AML-193 (cell line): Measurements from ENCODE around the gene TSHZ1.
A peak's percentile ranks its signal among the peaks of the same experiment; 100 is the strongest.

Experiments used
- DNase-seq, 2 experiments: peaks; one replicate each; lab custom pipeline; 2025; lab: John Stamatoyannopoulos, UW

TSHZ1 gene

GRCh38 chr18:75246721-75247610 is 36.4 kb downstream of the TSHZ1 start:
- peak; percentile 46 to 64 for DNase-seq

GRCh38 chr18:75247611-75248421 is 37.2 kb downstream of the TSHZ1 start:
- peak; percentile 12 to 17 for DNase-seq

DNA sequence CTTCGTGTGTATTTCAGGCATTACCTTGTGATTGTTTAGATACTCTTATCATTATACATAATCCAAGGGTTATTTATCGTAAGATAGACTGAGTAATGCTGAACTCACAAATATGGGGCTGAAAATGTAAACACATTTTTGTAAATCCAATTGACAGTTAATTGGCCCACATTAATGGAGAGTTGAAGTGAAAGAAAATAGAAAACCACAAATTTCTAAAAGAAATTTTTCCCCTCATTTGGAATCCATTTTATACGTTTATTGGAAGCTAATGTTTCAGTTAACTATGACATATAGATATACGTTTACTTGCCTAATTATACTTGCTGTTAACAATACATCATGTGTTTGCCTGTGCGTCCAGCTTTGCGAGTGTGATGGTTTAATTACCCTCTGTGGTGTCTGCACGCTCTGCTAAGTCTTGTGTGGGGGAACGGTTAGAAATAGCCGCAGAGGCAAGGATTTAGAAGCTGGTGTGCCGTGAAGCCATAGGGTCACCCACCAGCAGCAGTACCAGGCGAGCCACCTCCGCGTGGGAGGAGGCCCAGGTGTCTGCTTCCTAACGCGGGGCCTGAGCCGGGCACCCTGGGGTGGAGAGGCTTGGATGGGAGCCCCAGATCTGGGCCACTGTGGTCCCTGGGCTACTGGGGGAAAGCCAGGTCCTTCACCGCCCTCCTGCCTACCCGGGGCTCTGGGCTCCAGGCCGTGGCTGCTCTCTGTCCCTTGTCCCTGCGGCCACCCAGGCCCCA is 38.0 kb downstream of the TSHZ1 start:
- DNase-seq: no peak

DNA sequence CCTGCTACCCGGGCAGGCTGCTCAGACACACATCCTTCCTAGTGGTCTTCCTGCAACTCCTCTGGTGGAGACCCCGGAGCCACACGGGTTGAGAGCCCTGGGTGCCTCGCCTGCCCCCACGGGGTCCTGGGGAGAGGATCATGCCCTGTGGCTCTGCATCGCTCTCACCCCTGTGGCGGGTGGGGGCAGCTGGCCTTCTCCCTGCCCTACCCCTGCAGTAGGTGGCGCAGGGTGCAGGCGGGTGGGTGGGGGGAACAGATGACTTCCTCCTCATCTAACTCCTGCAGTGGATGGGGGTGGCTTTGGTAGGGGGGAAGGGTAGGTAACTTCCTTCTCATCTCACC is 38.5 kb downstream of the TSHZ1 start:
- no peak for DNase-seq

- no peak for DNase-seq
These were observed 39.3 kb downstream of the TSHZ1 start for GRCh38 chr18:75249672-75250470.

- no peak for DNase-seq
These were observed 39.8 kb downstream of the TSHZ1 start for GRCh38 chr18:75250471-75250821.

GRCh38 chr18:75251466-75251865 is 40.9 kb downstream of the TSHZ1 start:
- no peak for DNase-seq

- no peak for DNase-seq
These were observed 41.5 kb downstream of the TSHZ1 start for GRCh38 chr18:75252136-75252535.

DNA sequence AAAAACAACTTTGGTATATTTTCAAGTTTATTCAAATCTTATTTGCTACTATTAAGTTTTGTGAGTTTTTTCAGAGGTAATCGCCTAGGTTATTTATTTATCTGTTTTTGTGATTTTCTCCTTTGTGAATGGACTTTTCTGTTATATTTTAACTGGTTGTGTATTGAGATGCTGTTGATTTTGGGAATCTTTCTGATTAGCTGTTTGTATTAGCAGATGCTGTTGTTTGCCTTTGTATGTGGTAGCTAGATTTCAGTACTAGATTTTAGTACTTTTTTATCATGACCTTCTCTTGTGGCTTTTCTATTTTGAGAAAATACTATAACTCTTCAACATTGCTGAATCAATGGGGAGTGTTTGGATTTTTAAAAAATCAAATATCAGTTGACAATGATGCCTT is 42.4 kb downstream of the TSHZ1 start:
- DNase-seq: no peak

DNA sequence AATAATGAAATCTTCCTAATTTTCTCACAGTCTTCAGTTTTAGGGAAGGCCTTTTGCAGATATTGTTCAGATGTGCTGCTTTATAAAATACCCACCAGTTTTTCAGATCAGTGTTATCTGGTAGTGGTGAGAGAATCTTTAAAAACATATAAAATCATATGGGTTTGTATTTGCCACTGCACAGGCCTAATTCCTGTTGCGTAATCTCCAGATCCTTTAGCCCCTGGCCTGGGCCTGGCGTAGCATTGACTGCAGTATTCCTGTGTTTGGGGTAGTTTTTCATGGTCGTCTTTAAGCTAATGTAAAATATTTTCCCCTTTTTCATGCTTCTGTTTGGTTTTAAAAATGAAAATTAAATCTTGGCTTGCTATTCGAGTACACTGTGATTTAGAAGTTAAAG is 43.2 kb downstream of the TSHZ1 start:
- DNase-seq: no peak

DNA sequence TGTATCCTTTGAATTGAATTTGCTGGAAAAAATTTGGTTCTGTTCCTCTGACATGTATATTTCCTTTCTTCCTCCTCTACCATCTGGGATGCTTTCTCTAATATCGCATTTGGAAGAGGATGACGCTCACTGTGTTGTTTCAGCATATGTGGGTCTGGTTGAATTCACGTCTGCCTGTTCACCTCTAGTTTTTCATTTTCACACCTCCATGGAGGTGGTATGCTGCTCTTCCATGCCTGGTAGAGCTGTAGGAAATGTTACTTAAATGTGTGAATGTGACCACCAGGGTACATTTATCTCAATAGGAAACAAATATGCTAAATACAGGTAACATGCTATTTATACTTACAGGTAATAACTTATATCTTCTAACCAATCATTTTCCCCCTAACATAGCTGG is 44.5 kb downstream of the TSHZ1 start:
- no peak for DNase-seq

GRCh38 chr18:75256376-75256775 is 45.8 kb downstream of the TSHZ1 start:
- no peak for DNase-seq

- no peak for DNase-seq
These were observed 47.0 kb downstream of the TSHZ1 start for GRCh38 chr18:75257605-75258004.

GRCh38 chr18:75261430-75262223 is 51.0 kb downstream of the TSHZ1 start:
- no peak for DNase-seq

- no peak for DNase-seq
These were observed 51.9 kb downstream of the TSHZ1 start for GRCh38 chr18:75262511-75262910.

DNA sequence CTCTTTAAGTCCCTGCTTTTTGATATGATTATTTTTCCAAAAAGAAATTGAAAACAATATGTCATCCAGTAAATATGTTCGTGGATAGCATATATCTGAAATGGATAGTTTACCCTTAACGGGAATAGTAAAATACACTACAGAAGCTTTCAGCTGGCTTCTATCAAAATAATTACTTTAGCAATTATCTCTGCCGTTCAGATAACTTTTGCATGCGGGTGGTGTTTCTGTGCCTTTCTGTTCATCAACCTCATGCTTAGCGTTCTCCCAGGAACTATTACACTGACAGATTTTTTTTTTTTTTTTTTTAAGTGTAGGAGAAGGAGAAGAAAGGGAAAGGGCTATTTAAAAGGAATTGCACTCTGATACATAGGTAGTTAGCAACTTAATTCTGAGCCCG is 53.6 kb downstream of the TSHZ1 start:
- no peak for DNase-seq

GRCh38 chr18:75264926-75265597 is 54.5 kb downstream of the TSHZ1 start:
- DNase-seq: no peak

- DNase-seq: no peak
These were observed 55.3 kb downstream of the TSHZ1 start for GRCh38 chr18:75265872-75266271.

GRCh38 chr18:75267643-75268363 is 57.2 kb downstream of the TSHZ1 start:
- DNase-seq: no peak

DNA sequence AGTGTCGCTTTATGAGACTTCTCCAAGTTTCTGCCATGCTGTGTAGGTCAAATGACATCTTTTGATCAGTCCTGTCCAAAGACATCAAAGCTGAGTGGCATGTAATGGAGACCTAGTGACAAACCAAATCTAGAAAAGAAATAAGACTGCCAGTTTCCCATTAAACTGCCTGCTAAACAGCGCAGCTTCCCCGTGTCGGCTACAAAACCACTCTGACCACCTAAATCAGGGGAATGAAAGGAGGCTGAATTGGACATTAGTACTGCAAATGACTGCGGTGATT is 57.7 kb downstream of the TSHZ1 start:
- DNase-seq: no peak
